ENCODE data around the gene SELENOO. TPM values are rescaled to one million over a fixed set of nuclear protein-coding genes. Genes with fewer than 3 reads are reported as not detected.

SELENOO gene
- total RNA-seq, 2 experiments from 2014 or later, result 17.4 to 25.5 TPM

GRCh38 chr22:50258361-50259292 is 57.8 kb downstream of the SELENOO start:
- H3K36me3 Mint-ChIP-seq (ENCODE audit: low read depth), result no peaks in the 10 kb centered on the region
- ChIA-PET POLR2A (no interaction called here), CTCF (interaction anchor here (0.8 to 1.6 kb wide), 2 partner anchors 8 to 18 kb away, joined by 4 to 6 read pairs; partner anchors contain the start of gene HDAC10)
- H3K9me3 Mint-ChIP-seq, result no peaks in the 10 kb centered on the region
- peaks cover 15% of the 10 kb centered on the region for H3K27me3 Mint-ChIP-seq
- DNase-seq, result no peak
- H3K4me3 Mint-ChIP-seq, result no peak overlapping the region
- H3K4me1 Mint-ChIP-seq, result peaks cover 6% of the 10 kb centered on the region
- peak overlapping the region; percentile 13 for H3K27ac Mint-ChIP-seq

GRCh38 chr22:50259302-50259701 is 58.5 kb downstream of the SELENOO start:
- POLR2A ChIA-PET, result no interaction called here

GRCh38 chr22:50260434-50260800 is 59.6 kb downstream of the SELENOO start:
- Mint-ChIP-seq H3K9me3 (no peaks in the 10 kb centered on the region), H3K36me3 (ENCODE audit: low read depth) (no peaks in the 10 kb centered on the region), H3K4me1 (peaks cover 6% of the 10 kb centered on the region), H3K27ac (no peak overlapping the region), H3K4me3 (no peak overlapping the region), H3K27me3 (peaks cover 15% of the 10 kb centered on the region)
- DNase-seq, result no peak
- POLR2A ChIA-PET, result no interaction called here
- CTCF ChIA-PET, result interaction anchor here (0.6 to 1.2 kb wide), 2 partner anchors 48 to 82 kb away, joined by 3 to 5 read pairs; no protein-coding TSS in a partner anchor

More at GRCh38 chr22:50259302-50259701, 58.5 kb downstream of the SELENOO start:
- Mint-ChIP-seq H3K27me3 (peaks cover 15% of the 10 kb centered on the region), H3K4me1 (peaks cover 6% of the 10 kb centered on the region), H3K27ac (peak overlapping the region; percentile 13), H3K36me3 (ENCODE audit: low read depth) (no peaks in the 10 kb centered on the region), H3K4me3 (no peak overlapping the region), H3K9me3 (no peaks in the 10 kb centered on the region)
- CTCF ChIA-PET, result interaction anchor here (1.6 kb wide), 1 partner anchor 8 kb away, joined by 4 read pairs; the partner anchor contains the start of gene HDAC10
- no peak for DNase-seq

- POLR2A ChIA-PET, result no interaction called here
- no peak overlapping the region for H3K4me3 Mint-ChIP-seq
- no peaks in the 10 kb centered on the region for H3K36me3 Mint-ChIP-seq (ENCODE audit: low read depth)
- H3K9me3 Mint-ChIP-seq, result no peaks in the 10 kb centered on the region
- H3K27ac Mint-ChIP-seq, result no peak overlapping the region
- CTCF ChIA-PET, result interaction anchor here (0.6 to 5.0 kb wide), 3 partner anchors 13 to 81 kb away, joined by 3 to 25 read pairs (median 5); no protein-coding TSS in a partner anchor
- DNase-seq, result peak; percentile 29
- peaks cover 6% of the 10 kb centered on the region for H3K4me1 Mint-ChIP-seq
- peaks cover 15% of the 10 kb centered on the region for H3K27me3 Mint-ChIP-seq
These were observed 60.2 kb downstream of the SELENOO start for GRCh38 chr22:50260801-50261614.

GRCh38 chr22:50261615-50262459 is 61.0 kb downstream of the SELENOO start, which contains the start of gene MAPK12:
TSS of gene MAPK12 (minus strand) at chr22:50261683. CDS start at chr22:50261509, 174 bp downstream.
- peak within 1 kb of the TSS; percentile 45 for H3K4me3 Mint-ChIP-seq
- POLR2A ChIA-PET, result no interaction called here
- H3K27ac Mint-ChIP-seq, result no peak within 1 kb of the TSS
- no peaks in the 10 kb centered on the region for H3K9me3 Mint-ChIP-seq
- CTCF ChIA-PET, result interaction anchor here (1.2 to 5.0 kb wide), 4 partner anchors 9 to 80 kb away, joined by 4 to 25 read pairs (median 6); partner anchors contain the start of gene HDAC10
- peaks cover 6% of the 10 kb centered on the region for H3K4me1 Mint-ChIP-seq
- H3K27me3 Mint-ChIP-seq, result peaks cover 15% of the 10 kb centered on the region
- H3K36me3 Mint-ChIP-seq (ENCODE audit: low read depth), result no peaks in the 10 kb centered on the region
- no peak for DNase-seq

GRCh38 chr22:50262460-50262911 is 61.7 kb downstream of the SELENOO start:
- Mint-ChIP-seq H3K4me1 (peaks cover 6% of the 10 kb centered on the region), H3K9me3 (no peaks in the 10 kb centered on the region), H3K27me3 (peaks cover 15% of the 10 kb centered on the region), H3K27ac (no peak overlapping the region), H3K4me3 (peak overlapping the region; percentile 45), H3K36me3 (ENCODE audit: low read depth) (no peaks in the 10 kb centered on the region)
- DNase-seq, result no peak
- ChIA-PET CTCF (interaction anchor here (1.2 to 5.0 kb wide), 4 partner anchors 10 to 235 kb away, joined by 4 to 25 read pairs (median 5); partner anchors contain the start of gene HDAC10), POLR2A (no interaction called here)

- ChIA-PET CTCF (interaction anchor here (1.2 to 5.0 kb wide), 4 partner anchors 10 to 235 kb away, joined by 4 to 25 read pairs (median 5); partner anchors contain the start of gene HDAC10), POLR2A (no interaction called here)
- Mint-ChIP-seq H3K27ac (no peak overlapping the region), H3K27me3 (peaks cover 15% of the 10 kb centered on the region), H3K9me3 (no peaks in the 10 kb centered on the region), H3K36me3 (ENCODE audit: low read depth) (no peaks in the 10 kb centered on the region), H3K4me3 (no peak overlapping the region), H3K4me1 (peaks cover 8% of the 10 kb centered on the region)
- DNase-seq, result no peak
These were observed 62.3 kb downstream of the SELENOO start for GRCh38 chr22:50262973-50263617.

GRCh38 chr22:50264104-50264745 is 63.4 kb downstream of the SELENOO start:
- H3K9me3 Mint-ChIP-seq, result no peaks in the 10 kb centered on the region
- ChIA-PET POLR2A (no interaction called here), CTCF (interaction anchor here (1.5 to 5.0 kb wide), 3 partner anchors 10 to 262 kb away, joined by 4 to 25 read pairs (median 5); partner anchors contain the start of gene SCO2)
- peaks cover 11% of the 10 kb centered on the region for H3K4me1 Mint-ChIP-seq
- no peaks in the 10 kb centered on the region for H3K36me3 Mint-ChIP-seq (ENCODE audit: low read depth)
- peaks cover 16% of the 10 kb centered on the region for H3K27me3 Mint-ChIP-seq
- H3K4me3 Mint-ChIP-seq, result no peak overlapping the region
- no peak overlapping the region for H3K27ac Mint-ChIP-seq
- DNase-seq, result no peak

- Mint-ChIP-seq H3K27ac (no peak overlapping the region), H3K4me3 (no peak overlapping the region), H3K27me3 (peaks cover 16% of the 10 kb centered on the region), H3K36me3 (ENCODE audit: low read depth) (no peaks in the 10 kb centered on the region), H3K4me1 (peaks cover 14% of the 10 kb centered on the region), H3K9me3 (no peaks in the 10 kb centered on the region)
- POLR2A ChIA-PET, result no interaction called here
- CTCF ChIA-PET, result interaction anchor here (1.5 to 5.0 kb wide), 3 partner anchors 9 to 261 kb away, joined by 4 to 25 read pairs (median 5); partner anchors contain the start of gene SCO2
- DNase-seq, result no peak
These were observed 64.3 kb downstream of the SELENOO start for GRCh38 chr22:50264946-50265669.

- POLR2A ChIA-PET, result no interaction called here
- H3K9me3 Mint-ChIP-seq, result no peaks in the 10 kb centered on the region
- no peak overlapping the region for H3K27ac Mint-ChIP-seq
- CTCF ChIA-PET, result interaction anchor here (1.6 kb wide), 1 partner anchor 10 kb away, joined by 5 read pairs; no protein-coding TSS in a partner anchor
- H3K27me3 Mint-ChIP-seq, result peaks cover 14% of the 10 kb centered on the region
- no peaks in the 10 kb centered on the region for H3K36me3 Mint-ChIP-seq (ENCODE audit: low read depth)
- H3K4me1 Mint-ChIP-seq, result peaks cover 17% of the 10 kb centered on the region
- DNase-seq, result no peak
- no peak overlapping the region for H3K4me3 Mint-ChIP-seq
These were observed 66.2 kb downstream of the SELENOO start for GRCh38 chr22:50266994-50267393.
